Measurements from ENCODE around the gene BTBD16. TPM values are rescaled to one million over a fixed set of nuclear protein-coding genes. Genes with fewer than 3 reads are reported as not detected.

Gene BTBD16
- total and polyA plus RNA-seq, 4 donors = 0.42 to 2.8 (median 1.8) TPM

- 96% methylated on average over 5 of the region's 5 CpGs for WGBS
- no peak overlapping the region for H3K4me3 ChIP-seq (ENCODE audit: low read depth in 1 of 3, low read length in 3 of 3)
These were observed 53.0 kb downstream of the BTBD16 start for GRCh38 chr10:122323941-122324675.

More at GRCh38 chr10:122323941-122324675, 53.0 kb downstream of the BTBD16 start:
- Histone ChIP-seq H3K36me3 (ENCODE audit: control insufficient read depth in 4 of 4, insufficient read depth in 3 of 4, low read depth in 1 of 4, low read length in 3 of 4) (no peaks in the 10 kb centered on the region), H3K4me1 (ENCODE audit: control insufficient read depth in 4 of 4, insufficient read depth in 4 of 4, low read length in 3 of 4) (no peaks in the 10 kb centered on the region), H3K27ac (ENCODE audit: low read depth in 1 of 2, low read length in 2 of 2) (no peak overlapping the region), H3K27me3 (ENCODE audit: control insufficient read depth in 4 of 4, insufficient read depth in 4 of 4, low read length in 3 of 4) (no peaks in the 10 kb centered on the region), H3K9me3 (ENCODE audit: control insufficient read depth in 4 of 4, low read length in 3 of 4) (no peaks in the 10 kb centered on the region), H3K9ac (ENCODE audit: low read depth in 1 of 2, low read length in 2 of 2) (no peak overlapping the region)
- TF ChIP-seq EGR1 (IDR thresholded peaks at IDR 0.05; ENCODE audit: low read depth in 2 of 2) (no peak), JUND (IDR thresholded peaks at IDR 0.05) (no peak), FOXA1 (IDR thresholded peaks at IDR 0.05) (no peak), YY1 (IDR thresholded peaks at IDR 0.05) (no peak), CTCF (IDR thresholded peaks at IDR 0.05; ENCODE audit: low read depth, low read length, missing input control) (no peak), GABPA (IDR thresholded peaks at IDR 0.05 in 1 of 2, conservative IDR thresholded peaks at IDR 0.05 in 1 of 2) (no peak), RXRA (IDR thresholded peaks at IDR 0.05) (no peak), MAX (IDR thresholded peaks at IDR 0.05) (no peak), HNF4G (IDR thresholded peaks at IDR 0.05) (no peak), SP1 (IDR thresholded peaks at IDR 0.05) (no peak), HNF4A (conservative IDR thresholded peaks at IDR 0.05) (no peak), TAF1 (conservative IDR thresholded peaks at IDR 0.05) (no peak), FOXA2 (IDR thresholded peaks at IDR 0.05) (no peak), RAD21 (IDR thresholded peaks at IDR 0.05) (no peak), NR2F2 (IDR thresholded peaks at IDR 0.05) (no peak)
- TF ChIP-seq, protein P1, sequence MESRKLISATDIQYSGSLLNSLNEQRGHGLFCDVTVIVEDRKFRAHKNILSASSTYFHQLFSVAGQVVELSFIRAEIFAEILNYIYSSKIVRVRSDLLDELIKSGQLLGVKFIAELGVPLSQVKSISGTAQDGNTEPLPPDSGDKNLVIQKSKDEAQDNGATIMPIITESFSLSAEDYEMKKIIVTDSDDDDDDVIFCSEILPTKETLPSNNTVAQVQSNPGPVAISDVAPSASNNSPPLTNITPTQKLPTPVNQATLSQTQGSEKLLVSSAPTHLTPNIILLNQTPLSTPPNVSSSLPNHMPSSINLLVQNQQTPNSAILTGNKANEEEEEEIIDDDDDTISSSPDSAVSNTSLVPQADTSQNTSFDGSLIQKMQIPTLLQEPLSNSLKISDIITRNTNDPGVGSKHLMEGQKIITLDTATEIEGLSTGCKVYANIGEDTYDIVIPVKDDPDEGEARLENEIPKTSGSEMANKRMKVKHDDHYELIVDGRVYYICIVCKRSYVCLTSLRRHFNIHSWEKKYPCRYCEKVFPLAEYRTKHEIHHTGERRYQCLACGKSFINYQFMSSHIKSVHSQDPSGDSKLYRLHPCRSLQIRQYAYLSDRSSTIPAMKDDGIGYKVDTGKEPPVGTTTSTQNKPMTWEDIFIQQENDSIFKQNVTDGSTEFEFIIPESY (IDR thresholded peaks at IDR 0.05) = no peak
- TF ChIP-seq, protein P2, sequence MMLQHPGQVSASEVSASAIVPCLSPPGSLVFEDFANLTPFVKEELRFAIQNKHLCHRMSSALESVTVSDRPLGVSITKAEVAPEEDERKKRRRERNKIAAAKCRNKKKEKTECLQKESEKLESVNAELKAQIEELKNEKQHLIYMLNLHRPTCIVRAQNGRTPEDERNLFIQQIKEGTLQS (IDR thresholded peaks at IDR 0.05) = no peak
- TF ChIP-seq, protein P3, sequence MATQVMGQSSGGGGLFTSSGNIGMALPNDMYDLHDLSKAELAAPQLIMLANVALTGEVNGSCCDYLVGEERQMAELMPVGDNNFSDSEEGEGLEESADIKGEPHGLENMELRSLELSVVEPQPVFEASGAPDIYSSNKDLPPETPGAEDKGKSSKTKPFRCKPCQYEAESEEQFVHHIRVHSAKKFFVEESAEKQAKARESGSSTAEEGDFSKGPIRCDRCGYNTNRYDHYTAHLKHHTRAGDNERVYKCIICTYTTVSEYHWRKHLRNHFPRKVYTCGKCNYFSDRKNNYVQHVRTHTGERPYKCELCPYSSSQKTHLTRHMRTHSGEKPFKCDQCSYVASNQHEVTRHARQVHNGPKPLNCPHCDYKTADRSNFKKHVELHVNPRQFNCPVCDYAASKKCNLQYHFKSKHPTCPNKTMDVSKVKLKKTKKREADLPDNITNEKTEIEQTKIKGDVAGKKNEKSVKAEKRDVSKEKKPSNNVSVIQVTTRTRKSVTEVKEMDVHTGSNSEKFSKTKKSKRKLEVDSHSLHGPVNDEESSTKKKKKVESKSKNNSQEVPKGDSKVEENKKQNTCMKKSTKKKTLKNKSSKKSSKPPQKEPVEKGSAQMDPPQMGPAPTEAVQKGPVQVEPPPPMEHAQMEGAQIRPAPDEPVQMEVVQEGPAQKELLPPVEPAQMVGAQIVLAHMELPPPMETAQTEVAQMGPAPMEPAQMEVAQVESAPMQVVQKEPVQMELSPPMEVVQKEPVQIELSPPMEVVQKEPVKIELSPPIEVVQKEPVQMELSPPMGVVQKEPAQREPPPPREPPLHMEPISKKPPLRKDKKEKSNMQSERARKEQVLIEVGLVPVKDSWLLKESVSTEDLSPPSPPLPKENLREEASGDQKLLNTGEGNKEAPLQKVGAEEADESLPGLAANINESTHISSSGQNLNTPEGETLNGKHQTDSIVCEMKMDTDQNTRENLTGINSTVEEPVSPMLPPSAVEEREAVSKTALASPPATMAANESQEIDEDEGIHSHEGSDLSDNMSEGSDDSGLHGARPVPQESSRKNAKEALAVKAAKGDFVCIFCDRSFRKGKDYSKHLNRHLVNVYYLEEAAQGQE (IDR thresholded peaks at IDR 0.05) = no peak
- no peak for DNase-seq (ENCODE audit: low spot score)
